HepG2 (cell line): Measurements from ENCODE around the gene USP34. TPM values are rescaled to one million over a fixed set of nuclear protein-coding genes. Genes with fewer than 3 reads are reported as not detected.

Source experiments
- GATAD2A ChIP-seq: IDR thresholded peaks from 2 replicates; pipeline ENCODE4 v1.6.1; 2016
- KDM5A ChIP-seq: fragments of 200-600 bp; sonication (generic); IDR thresholded peaks from 2 replicates; pipeline ENCODE4 v1.7.0; 2018; ENCODE audit warnings: antibody characterized with exemption, mild to moderate bottlenecking, low read length, borderline replicate concordance
- KMT2B ChIP-seq: IDR thresholded peaks from 2 replicates; pipeline ENCODE4 v1.6.1; 2016; ENCODE audit warnings: missing genetic modification reagents, missing compliant biosample characterization
- MZF1 ChIP-seq: sonication (generic); formaldehyde crosslinking; IDR thresholded peaks from 2 replicates; pipeline ENCODE4 v1.8.1; 2023; ENCODE audit warnings: mild to moderate bottlenecking, missing genetic modification reagents, borderline replicate concordance
- SIX1 ChIP-seq: sonication (generic); formaldehyde crosslinking; IDR thresholded peaks from 2 replicates; pipeline ENCODE4 v1.4.0; 2020; ENCODE audit warnings: missing genetic modification reagents, borderline replicate concordance
- SMYD3 ChIP-seq: sonication (generic); formaldehyde crosslinking; IDR thresholded peaks from 2 replicates; pipeline ENCODE4 v1.8.1; 2023; ENCODE audit warnings: mild to moderate bottlenecking, missing genetic modification reagents
- ZKSCAN1 ChIP-seq: fragments of 150-350 bp; IDR thresholded peaks from 2 replicates; pipeline ENCODE4 v1.6.1; 2014; ENCODE audit warnings: low read length
- ZNF3 ChIP-seq: IDR thresholded peaks from 2 replicates; pipeline ENCODE4 v1.7.0; 2017; ENCODE audit warnings: inconsistent platforms
- ZNF510 ChIP-seq: sonication (generic); formaldehyde crosslinking; IDR thresholded peaks from 2 replicates; pipeline ENCODE4 v1.4.0; 2020; ENCODE audit warnings: low read depth, mild to moderate bottlenecking, missing genetic modification reagents
- ZNF674 ChIP-seq: sonication (generic); formaldehyde crosslinking; IDR thresholded peaks from 2 replicates; pipeline ENCODE4 v1.5.0; 2020; ENCODE audit warnings: low read depth, mild to moderate bottlenecking, missing genetic modification reagents
- ZNF703 ChIP-seq: sonication (generic); formaldehyde crosslinking; IDR thresholded peaks from 2 replicates; pipeline ENCODE4 v1.5.1; 2020; ENCODE audit warnings: missing genetic modification reagents, mild to moderate bottlenecking, moderate library complexity, borderline replicate concordance
- polyA plus RNA-seq, 8 experiments: library from polyadenylated mRNA; depleted of rRNA in 3 of 8; stranded (reverse) in 7 of 8; unstranded in 1 of 8; fragments of >200 nt; fragmentation: Illumina TruSeq in 4 of 8; extraction: Trizol in 4 of 8; gene quantifications; 2 replicates each; pipeline versions ENCODE4 v1.2.1 to v1.2.3, GENCODE V29; 2011 to 2016; ENCODE audit warnings: low read depth in 4 of 8, missing spikeins in 1 of 8, mixed read lengths in 1 of 8; ENCODE audit not compliant: insufficient read depth in 1 of 8
- total RNA-seq, 5 experiments: library from RNA; depleted of rRNA; stranded (reverse); fragments of >200 nt; fragmentation: Illumina TruSeq; extraction: Trizol; gene quantifications; 2 replicates each; pipeline ENCODE4 v1.2.3, GENCODE V29; 2016; ENCODE audit warnings: low read depth in 1 of 5
- TF ChIP-seq, protein P1 (sequence below): IDR thresholded peaks from 2 replicates; pipeline ENCODE4 v1.6.1; 2016; ENCODE audit warnings: low read depth, missing genetic modification reagents, missing compliant biosample characterization
- TF ChIP-seq, protein P2 (sequence below): sonication (generic); formaldehyde crosslinking; IDR thresholded peaks from 2 replicates; pipeline ENCODE4 v1.8.0; 2022; ENCODE audit warnings: missing genetic modification reagents, mild to moderate bottlenecking, inconsistent platforms, borderline replicate concordance
- TF ChIP-seq, protein P3 (sequence below): sonication (generic); formaldehyde crosslinking; IDR thresholded peaks from 2 replicates; pipeline ENCODE4 v1.4.0; 2020; ENCODE audit warnings: mild to moderate bottlenecking, missing genetic modification reagents
- TF ChIP-seq, protein P4 (sequence below): sonication (generic); formaldehyde crosslinking; IDR thresholded peaks from 2 replicates; pipeline ENCODE4 v1.4.0; 2020; ENCODE audit warnings: missing genetic modification reagents

The USP34 gene
- total and polyA plus RNA-seq, 2 of the 13 experiments (the other 11 are each of a cell fraction or from before 2014, with no cell fraction given) = 99.2 to 100 TPM

DNA sequence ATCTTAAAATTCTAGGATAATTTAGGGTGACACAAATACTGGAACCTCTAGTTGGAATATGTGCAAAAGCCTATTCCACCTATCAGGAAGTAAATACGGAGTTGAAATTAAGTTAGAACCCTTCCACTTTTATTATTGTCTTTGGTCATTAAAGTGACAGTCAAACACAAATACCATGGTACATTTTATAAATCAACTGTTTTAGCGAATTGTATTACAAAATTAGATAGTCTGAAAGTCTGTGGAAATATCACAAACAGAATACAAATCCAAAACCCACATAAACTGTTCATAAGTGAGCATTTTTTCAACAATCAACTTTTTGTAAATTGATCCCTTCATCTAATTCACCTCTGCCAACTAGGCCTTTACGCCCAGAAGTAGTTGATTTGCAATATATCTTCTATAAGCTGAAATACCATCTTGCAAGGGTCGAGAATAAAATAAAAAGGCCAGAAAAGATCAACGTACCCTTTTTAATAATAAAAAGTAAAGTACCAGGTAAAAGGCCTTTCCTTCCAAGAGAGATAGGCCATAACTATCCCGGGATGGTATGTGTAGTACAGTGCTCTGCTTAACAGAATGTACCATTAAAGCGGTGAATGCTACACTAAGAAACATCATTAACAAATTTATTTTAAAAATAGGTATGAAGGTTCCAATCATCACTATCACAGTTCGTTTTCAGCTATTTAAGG, 1.3 kb downstream of the USP34 start (continued):
- TF ChIP-seq KMT2B (CRISPR knock-in tag) = 0 out of 2 replicates have a peak, but pooled peaks have one; percentile 18
- TF ChIP-seq, protein P1, sequence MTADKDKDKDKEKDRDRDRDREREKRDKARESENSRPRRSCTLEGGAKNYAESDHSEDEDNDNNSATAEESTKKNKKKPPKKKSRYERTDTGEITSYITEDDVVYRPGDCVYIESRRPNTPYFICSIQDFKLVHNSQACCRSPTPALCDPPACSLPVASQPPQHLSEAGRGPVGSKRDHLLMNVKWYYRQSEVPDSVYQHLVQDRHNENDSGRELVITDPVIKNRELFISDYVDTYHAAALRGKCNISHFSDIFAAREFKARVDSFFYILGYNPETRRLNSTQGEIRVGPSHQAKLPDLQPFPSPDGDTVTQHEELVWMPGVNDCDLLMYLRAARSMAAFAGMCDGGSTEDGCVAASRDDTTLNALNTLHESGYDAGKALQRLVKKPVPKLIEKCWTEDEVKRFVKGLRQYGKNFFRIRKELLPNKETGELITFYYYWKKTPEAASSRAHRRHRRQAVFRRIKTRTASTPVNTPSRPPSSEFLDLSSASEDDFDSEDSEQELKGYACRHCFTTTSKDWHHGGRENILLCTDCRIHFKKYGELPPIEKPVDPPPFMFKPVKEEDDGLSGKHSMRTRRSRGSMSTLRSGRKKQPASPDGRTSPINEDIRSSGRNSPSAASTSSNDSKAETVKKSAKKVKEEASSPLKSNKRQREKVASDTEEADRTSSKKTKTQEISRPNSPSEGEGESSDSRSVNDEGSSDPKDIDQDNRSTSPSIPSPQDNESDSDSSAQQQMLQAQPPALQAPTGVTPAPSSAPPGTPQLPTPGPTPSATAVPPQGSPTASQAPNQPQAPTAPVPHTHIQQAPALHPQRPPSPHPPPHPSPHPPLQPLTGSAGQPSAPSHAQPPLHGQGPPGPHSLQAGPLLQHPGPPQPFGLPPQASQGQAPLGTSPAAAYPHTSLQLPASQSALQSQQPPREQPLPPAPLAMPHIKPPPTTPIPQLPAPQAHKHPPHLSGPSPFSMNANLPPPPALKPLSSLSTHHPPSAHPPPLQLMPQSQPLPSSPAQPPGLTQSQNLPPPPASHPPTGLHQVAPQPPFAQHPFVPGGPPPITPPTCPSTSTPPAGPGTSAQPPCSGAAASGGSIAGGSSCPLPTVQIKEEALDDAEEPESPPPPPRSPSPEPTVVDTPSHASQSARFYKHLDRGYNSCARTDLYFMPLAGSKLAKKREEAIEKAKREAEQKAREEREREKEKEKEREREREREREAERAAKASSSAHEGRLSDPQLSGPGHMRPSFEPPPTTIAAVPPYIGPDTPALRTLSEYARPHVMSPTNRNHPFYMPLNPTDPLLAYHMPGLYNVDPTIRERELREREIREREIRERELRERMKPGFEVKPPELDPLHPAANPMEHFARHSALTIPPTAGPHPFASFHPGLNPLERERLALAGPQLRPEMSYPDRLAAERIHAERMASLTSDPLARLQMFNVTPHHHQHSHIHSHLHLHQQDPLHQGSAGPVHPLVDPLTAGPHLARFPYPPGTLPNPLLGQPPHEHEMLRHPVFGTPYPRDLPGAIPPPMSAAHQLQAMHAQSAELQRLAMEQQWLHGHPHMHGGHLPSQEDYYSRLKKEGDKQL (CRISPR knock-in tag) = no peak
- TF ChIP-seq ZNF703 (CRISPR knock-in tag) = no peak
- TF ChIP-seq, protein P2, sequence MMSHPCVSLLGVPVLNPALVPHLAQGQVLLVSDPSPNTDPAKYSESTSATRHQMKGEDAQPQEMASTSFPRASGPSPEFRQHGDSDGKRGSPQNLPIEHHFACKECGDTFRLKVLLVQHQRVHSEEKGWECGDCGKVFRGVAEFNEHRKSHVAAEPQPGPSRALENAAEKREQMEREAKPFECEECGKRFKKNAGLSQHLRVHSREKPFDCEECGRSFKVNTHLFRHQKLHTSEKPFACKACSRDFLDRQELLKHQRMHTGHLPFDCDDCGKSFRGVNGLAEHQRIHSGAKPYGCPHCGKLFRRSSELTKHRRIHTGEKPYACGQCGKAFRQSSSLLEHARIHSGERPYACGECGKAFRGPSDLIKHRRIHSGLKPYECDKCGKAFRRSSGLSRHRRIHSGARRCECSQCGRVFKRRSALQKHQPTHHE = no peak
- TF ChIP-seq ZNF510 (CRISPR knock-in tag) = 0 out of 2 replicates have a peak, but pooled peaks have one; percentile 14
- TF ChIP-seq, protein P3, sequence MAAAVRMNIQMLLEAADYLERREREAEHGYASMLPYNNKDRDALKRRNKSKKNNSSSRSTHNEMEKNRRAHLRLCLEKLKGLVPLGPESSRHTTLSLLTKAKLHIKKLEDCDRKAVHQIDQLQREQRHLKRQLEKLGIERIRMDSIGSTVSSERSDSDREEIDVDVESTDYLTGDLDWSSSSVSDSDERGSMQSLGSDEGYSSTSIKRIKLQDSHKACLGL (CRISPR knock-in tag) = no peak
- TF ChIP-seq, protein P4, sequence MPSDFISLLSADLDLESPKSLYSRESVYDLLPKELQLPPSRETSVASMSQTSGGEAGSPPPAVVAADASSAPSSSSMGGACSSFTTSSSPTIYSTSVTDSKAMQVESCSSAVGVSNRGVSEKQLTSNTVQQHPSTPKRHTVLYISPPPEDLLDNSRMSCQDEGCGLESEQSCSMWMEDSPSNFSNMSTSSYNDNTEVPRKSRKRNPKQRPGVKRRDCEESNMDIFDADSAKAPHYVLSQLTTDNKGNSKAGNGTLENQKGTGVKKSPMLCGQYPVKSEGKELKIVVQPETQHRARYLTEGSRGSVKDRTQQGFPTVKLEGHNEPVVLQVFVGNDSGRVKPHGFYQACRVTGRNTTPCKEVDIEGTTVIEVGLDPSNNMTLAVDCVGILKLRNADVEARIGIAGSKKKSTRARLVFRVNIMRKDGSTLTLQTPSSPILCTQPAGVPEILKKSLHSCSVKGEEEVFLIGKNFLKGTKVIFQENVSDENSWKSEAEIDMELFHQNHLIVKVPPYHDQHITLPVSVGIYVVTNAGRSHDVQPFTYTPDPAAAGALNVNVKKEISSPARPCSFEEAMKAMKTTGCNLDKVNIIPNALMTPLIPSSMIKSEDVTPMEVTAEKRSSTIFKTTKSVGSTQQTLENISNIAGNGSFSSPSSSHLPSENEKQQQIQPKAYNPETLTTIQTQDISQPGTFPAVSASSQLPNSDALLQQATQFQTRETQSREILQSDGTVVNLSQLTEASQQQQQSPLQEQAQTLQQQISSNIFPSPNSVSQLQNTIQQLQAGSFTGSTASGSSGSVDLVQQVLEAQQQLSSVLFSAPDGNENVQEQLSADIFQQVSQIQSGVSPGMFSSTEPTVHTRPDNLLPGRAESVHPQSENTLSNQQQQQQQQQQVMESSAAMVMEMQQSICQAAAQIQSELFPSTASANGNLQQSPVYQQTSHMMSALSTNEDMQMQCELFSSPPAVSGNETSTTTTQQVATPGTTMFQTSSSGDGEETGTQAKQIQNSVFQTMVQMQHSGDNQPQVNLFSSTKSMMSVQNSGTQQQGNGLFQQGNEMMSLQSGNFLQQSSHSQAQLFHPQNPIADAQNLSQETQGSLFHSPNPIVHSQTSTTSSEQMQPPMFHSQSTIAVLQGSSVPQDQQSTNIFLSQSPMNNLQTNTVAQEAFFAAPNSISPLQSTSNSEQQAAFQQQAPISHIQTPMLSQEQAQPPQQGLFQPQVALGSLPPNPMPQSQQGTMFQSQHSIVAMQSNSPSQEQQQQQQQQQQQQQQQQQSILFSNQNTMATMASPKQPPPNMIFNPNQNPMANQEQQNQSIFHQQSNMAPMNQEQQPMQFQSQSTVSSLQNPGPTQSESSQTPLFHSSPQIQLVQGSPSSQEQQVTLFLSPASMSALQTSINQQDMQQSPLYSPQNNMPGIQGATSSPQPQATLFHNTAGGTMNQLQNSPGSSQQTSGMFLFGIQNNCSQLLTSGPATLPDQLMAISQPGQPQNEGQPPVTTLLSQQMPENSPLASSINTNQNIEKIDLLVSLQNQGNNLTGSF (CRISPR knock-in tag) = no peak
- TF ChIP-seq SIX1 = 0 out of 2 replicates have a peak, but pooled peaks have one; percentile 23
- TF ChIP-seq SMYD3 (CRISPR knock-in tag) = 0 out of 2 replicates have a peak, but pooled peaks have one; percentile 45
- TF ChIP-seq MZF1 (CRISPR knock-in tag) = no peak
- 0 out of 2 replicates have a peak, but pooled peaks have one; percentile 16 for TF ChIP-seq ZNF3 (CRISPR knock-in tag)
- no peak for TF ChIP-seq ZNF674 (CRISPR knock-in tag)
- 0 out of 2 replicates have a peak, but pooled peaks have one; percentile 7 for TF ChIP-seq GATAD2A (CRISPR knock-in tag)
- TF ChIP-seq ZKSCAN1 = 0 out of 2 replicates have a peak, but pooled peaks have one; percentile 23
- peak; percentile 2; the same call in 1 of the 2 replicates for TF ChIP-seq KDM5A
